AG04449 (cell line): Measurements from ENCODE around the gene KIF25.

Source experiments
- CTCF ChIA-PET: fragments of 350-600 bp; formaldehyde crosslinking; extraction: SDS; loops from one replicate; lab custom pipeline; 2021; ENCODE audit warnings: antibody characterized with exemption; lab: Yijun Ruan, JAX
- POLR2A ChIA-PET: fragments of 400-600, 350-600 bp; formaldehyde crosslinking; extraction: SDS; loops from one replicate; lab custom pipeline; 2020; ENCODE audit warnings: antibody characterized with exemption, inconsistent platforms; lab: Yijun Ruan, JAX
- DNase-seq: peaks from one replicate; pipeline ENCODE4 v3.0.0-alpha.2; 2010; ENCODE audit warnings: low read depth, low spot score
- H3K4me3 ChIP-seq: 2 replicates; pipeline ENCODE4 v1.5.1; 2011; ENCODE audit warnings: low read depth, mild to moderate bottlenecking, control low read depth, low read length
- CTCF ChIP-seq: IDR thresholded peaks from one replicate; pipeline ENCODE4 v1.5.1; 2011; ENCODE audit warnings: mild to moderate bottlenecking, moderate library complexity, low read length, control low read depth, inconsistent platforms; ENCODE audit not compliant: insufficient read depth; ENCODE audit errors: missing control alignments

KIF25 gene

GRCh38 chr6:167997642-167998041 lies at the start of gene KIF25:
KIF25 (plus strand) TSS chr6:167997671; CDS start chr6:168029586, 31,915 bp downstream.
- POLR2A ChIA-PET: no interaction called here

GRCh38 chr6:167947716-167948115 lies 49.8 kb upstream of the KIF25 start:
- ChIA-PET POLR2A (no interaction called here), CTCF (no interaction called here)

More at GRCh38 chr6:167997642-167998041, at the start of gene KIF25:
- H3K4me3 ChIP-seq: no peak within 1 kb of the TSS
- CTCF ChIA-PET: no interaction called here
- TF ChIP-seq CTCF: no peak
- no peak for DNase-seq

GRCh38 chr6:167948716-167949115 lies 48.8 kb upstream of the KIF25 start:
- no peak overlapping the region for H3K4me3 ChIP-seq
- DNase-seq: no peak
- POLR2A ChIA-PET: no interaction called here
- TF ChIP-seq CTCF: no peak
- CTCF ChIA-PET: no interaction called here

More at GRCh38 chr6:167947716-167948115, 49.8 kb upstream of the KIF25 start:
- no peak for TF ChIP-seq CTCF
- DNase-seq: no peak
- H3K4me3 ChIP-seq: no peak overlapping the region

GRCh38 chr6:167949121-167949684 lies 48.3 kb upstream of the KIF25 start:
- no peak for TF ChIP-seq CTCF
- no peak for DNase-seq
- CTCF ChIA-PET: no interaction called here

DNA sequence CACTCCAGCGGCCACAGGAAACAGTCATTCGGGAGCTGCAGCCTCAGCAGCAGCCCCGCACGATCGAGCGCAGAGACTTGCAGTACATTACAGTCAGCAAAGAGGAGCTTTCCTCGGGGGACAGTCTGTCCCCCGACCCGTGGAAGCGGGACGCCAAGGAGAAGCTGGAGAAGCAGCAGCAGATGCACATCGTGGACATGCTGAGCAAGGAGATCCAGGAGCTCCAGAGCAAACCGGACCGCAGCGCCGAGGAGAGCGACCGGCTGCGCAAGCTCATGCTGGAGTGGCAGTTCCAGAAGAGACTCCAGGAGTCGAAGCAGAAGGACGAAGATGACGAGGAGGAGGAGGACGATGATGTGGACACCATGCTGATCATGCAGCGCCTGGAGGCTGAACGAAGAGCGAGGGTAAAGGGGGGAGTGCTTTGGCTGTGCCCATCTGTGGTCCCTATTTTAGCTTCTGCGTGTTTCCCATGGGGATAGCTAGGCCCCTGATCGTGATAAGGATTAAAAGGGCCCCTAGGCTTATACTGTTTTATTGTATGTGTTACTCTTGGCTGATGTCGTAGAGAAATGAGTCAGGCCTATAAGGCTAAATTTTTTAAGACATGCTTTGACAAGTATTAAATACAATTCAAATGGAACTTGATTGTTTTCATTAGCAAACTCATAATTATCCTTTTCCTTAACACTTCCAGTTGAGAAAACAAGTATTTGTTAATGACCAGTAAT lies 45.5 kb upstream of the KIF25 start:
- no peak overlapping the region for H3K4me3 ChIP-seq
- POLR2A ChIA-PET: no interaction called here
- CTCF ChIA-PET: no interaction called here
- DNase-seq: no peak
- no peak for TF ChIP-seq CTCF

More at GRCh38 chr6:167949121-167949684, 48.3 kb upstream of the KIF25 start:
- POLR2A ChIA-PET: no interaction called here
- H3K4me3 ChIP-seq: no peak overlapping the region

DNA sequence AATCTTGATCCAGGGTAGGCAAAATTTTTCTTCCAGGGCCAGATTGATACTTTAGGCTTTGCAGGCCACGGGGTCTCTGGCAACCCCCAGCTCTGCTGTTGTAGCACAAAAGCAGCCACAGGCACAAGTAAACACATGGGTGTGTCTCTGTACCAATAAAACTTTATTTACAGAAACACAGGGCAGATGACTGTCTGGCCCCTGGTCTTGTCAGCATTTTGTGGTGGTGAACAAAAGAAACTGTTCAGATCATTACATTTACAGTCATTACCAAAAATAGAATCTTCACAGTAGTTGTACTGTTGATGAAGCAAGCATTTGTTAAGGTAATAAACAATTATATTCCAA lies 45.0 kb upstream of the KIF25 start:
- ChIA-PET CTCF (no interaction called here), POLR2A (no interaction called here)
- TF ChIP-seq CTCF: no peak
- H3K4me3 ChIP-seq: no peak overlapping the region
- no peak for DNase-seq
